Measurements from ENCODE around the gene FAM151A.

Gene FAM151A

DNA sequence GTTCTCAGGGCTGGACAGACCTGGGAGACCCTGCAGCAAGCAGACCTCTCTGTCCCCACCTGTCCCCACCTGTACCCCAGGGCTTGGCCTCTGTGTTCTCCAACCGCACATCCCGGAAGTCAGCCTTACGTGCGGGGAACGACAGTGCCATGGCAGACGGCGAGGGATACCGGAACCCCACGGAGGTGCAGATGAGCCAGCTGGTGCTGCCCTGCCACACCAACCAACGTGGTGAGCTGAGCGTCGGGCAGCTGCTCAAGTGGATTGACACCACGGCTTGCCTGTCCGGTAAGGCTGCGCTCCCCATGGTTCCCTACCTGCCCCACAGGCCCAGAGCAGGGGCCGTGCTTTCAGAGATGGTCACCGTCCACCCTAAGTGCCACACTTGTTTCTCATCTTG, 38.8 kb downstream of the FAM151A start:
- Histone ChIP-seq H3K9ac (ENCODE audit: low read depth, low read length, poor library complexity) (no peak overlapping the region), H3K4me1 (ENCODE audit: control insufficient read depth in 2 of 2, insufficient read depth in 1 of 2, low read depth in 1 of 2, low read length in 2 of 2) (peaks cover 11 to 23% of the 10 kb centered on the region in 2 donors), H3K4me2 (ENCODE audit: insufficient read depth, low read length, poor library complexity, severe bottlenecking) (no peak overlapping the region), H2AK5ac (ENCODE audit: low read depth, low read length) (peak overlapping the region; percentile 82), H2BK5ac (ENCODE audit: low read length) (no peak overlapping the region), H2BK15ac (ENCODE audit: low read length) (peak overlapping the region; percentile 19), H2BK12ac (ENCODE audit: low read length) (peak overlapping the region; percentile 96), H3K4ac (ENCODE audit: low read length) (no peak overlapping the region), H4K8ac (ENCODE audit: low read depth, low read length) (no peak overlapping the region), H2BK120ac (ENCODE audit: low read depth, low read length) (no peak overlapping the region), H3K4me3 (ENCODE audit: low read length in 2 of 2) (peak overlapping the region in 1 of 2 donors; percentile 32), H3K27ac (replicated peaks; ENCODE audit: low read length) (no peak overlapping the region), H3K23ac (ENCODE audit: low read depth, low read length, poor library complexity) (no peak overlapping the region), H3K79me1 (ENCODE audit: low read depth, low read length) (no peaks in the 10 kb centered on the region), H3K27me3 (ENCODE audit: control insufficient read depth in 3 of 3, insufficient read depth in 3 of 3, low read depth in 1 of 3, low read length in 3 of 3) (no peaks in the 10 kb centered on the region), H3K14ac (ENCODE audit: low read length) (peak overlapping the region; percentile 95), H3K36me3 (replicated peaks in 1 of 2; ENCODE audit: control insufficient read depth in 2 of 2, insufficient read depth in 2 of 2, low read length in 2 of 2) (no peaks in the 10 kb centered on the region), H2AFZ (ENCODE audit: low read length) (no peak overlapping the region), H4K91ac (ENCODE audit: low read depth, low read length, poor library complexity) (peak overlapping the region; percentile 17), H3K18ac (ENCODE audit: low read length) (peak overlapping the region; percentile 7), H3K9me3 (replicated peaks in 1 of 2; ENCODE audit: control insufficient read depth in 2 of 2, insufficient read depth in 1 of 2, low read depth in 1 of 2, low read length in 2 of 2) (no peaks in the 10 kb centered on the region)
- DNase-seq (ENCODE audit: low spot score) = no peak
- no CpG with 5 or more reads among the region's 17 CpGs for whole genome bisulfite sequencing, 2 donors (ENCODE audit: extremely low coverage in 2 of 2, insufficient read length in 2 of 2, insufficient replicate concordance in 1 of 2)

DNA sequence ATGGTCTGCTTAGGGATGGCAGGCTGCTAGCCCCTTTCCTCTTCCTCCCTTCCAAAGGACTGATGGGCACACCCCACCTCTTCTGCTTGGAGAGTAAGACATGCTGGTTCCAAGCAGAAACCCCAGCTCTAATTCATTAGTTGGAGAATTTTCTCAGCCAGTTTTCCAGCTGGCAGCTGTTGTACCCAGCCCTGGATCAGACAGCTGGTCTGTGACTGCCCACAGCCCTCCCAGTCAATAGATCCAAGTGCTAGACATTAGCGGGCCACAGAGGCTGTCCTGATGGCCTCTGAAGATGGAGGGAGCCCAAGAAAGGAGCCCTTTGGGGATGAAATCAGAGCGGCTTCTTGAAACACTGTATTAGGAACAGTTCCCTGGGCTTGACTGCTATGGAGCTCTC, 39.5 kb downstream of the FAM151A start:
- no peak overlapping the region for H4K8ac ChIP-seq (ENCODE audit: low read depth, low read length)
- H2AFZ ChIP-seq (ENCODE audit: low read length) = no peak overlapping the region
- no peak overlapping the region for H3K14ac ChIP-seq (ENCODE audit: low read length)
- no peak overlapping the region for H3K18ac ChIP-seq (ENCODE audit: low read length)
- H3K9me3 ChIP-seq (replicated peaks in 1 of 2; ENCODE audit: control insufficient read depth in 2 of 2, insufficient read depth in 1 of 2, low read depth in 1 of 2, low read length in 2 of 2) = no peaks in the 10 kb centered on the region
- no peaks in the 10 kb centered on the region for H3K79me1 ChIP-seq (ENCODE audit: low read depth, low read length)
- no peak overlapping the region for H3K27ac ChIP-seq (replicated peaks; ENCODE audit: low read length)
- H3K4me3 ChIP-seq (ENCODE audit: low read length in 2 of 2) = no peak overlapping the region
- no peak overlapping the region for H2BK12ac ChIP-seq (ENCODE audit: low read length)
- no peak overlapping the region for H2AK5ac ChIP-seq (ENCODE audit: low read depth, low read length)
- H2BK5ac ChIP-seq (ENCODE audit: low read length) = no peak overlapping the region
- H3K36me3 ChIP-seq (replicated peaks in 1 of 2; ENCODE audit: control insufficient read depth in 2 of 2, insufficient read depth in 2 of 2, low read length in 2 of 2) = no peaks in the 10 kb centered on the region
- peaks cover 11 to 30% of the 10 kb centered on the region in 2 donors for H3K4me1 ChIP-seq (ENCODE audit: control insufficient read depth in 2 of 2, insufficient read depth in 1 of 2, low read depth in 1 of 2, low read length in 2 of 2)
- H2BK15ac ChIP-seq (ENCODE audit: low read length) = no peak overlapping the region
- DNase-seq (ENCODE audit: low spot score) = no peak
- no peaks in the 10 kb centered on the region for H3K27me3 ChIP-seq (ENCODE audit: control insufficient read depth in 3 of 3, insufficient read depth in 3 of 3, low read depth in 1 of 3, low read length in 3 of 3)
- H3K23ac ChIP-seq (ENCODE audit: low read depth, low read length, poor library complexity) = no peak overlapping the region
- no peak overlapping the region for H4K91ac ChIP-seq (ENCODE audit: low read depth, low read length, poor library complexity)
- H3K4me2 ChIP-seq (ENCODE audit: insufficient read depth, low read length, poor library complexity, severe bottlenecking) = no peak overlapping the region
- WGBS, 2 donors (ENCODE audit: extremely low coverage in 2 of 2, insufficient read length in 2 of 2, insufficient replicate concordance in 1 of 2) = no CpG with 5 or more reads among the region's 2 CpGs
- H3K4ac ChIP-seq (ENCODE audit: low read length) = no peak overlapping the region
- no peak overlapping the region for H3K9ac ChIP-seq (ENCODE audit: low read depth, low read length, poor library complexity)
- no peak overlapping the region for H2BK120ac ChIP-seq (ENCODE audit: low read depth, low read length)

DNA sequence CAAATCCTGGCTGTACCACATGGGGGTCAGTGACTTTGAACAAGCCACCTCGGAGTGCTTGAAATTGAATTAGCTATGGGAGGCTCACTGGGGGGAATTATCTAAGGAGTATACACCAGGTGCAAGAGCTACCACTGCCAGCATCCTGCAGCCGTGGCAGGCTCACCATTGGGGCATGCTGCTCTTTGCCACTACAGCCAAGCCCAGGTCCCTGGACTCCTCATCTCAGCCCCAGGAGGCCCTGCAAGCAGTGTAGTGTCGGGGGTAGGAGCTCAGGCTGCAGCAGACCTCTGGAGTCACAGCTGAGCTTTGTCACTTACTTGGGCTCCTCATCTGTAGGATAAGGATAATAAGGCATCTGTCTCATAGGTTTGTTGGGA, 40.0 kb downstream of the FAM151A start:
- no peak overlapping the region for H2AFZ ChIP-seq (ENCODE audit: low read length)
- no peak overlapping the region for H3K4me2 ChIP-seq (ENCODE audit: insufficient read depth, low read length, poor library complexity, severe bottlenecking)
- H3K9ac ChIP-seq (ENCODE audit: low read depth, low read length, poor library complexity) = no peak overlapping the region
- no peaks in the 10 kb centered on the region for H3K9me3 ChIP-seq (replicated peaks in 1 of 2; ENCODE audit: control insufficient read depth in 2 of 2, insufficient read depth in 1 of 2, low read depth in 1 of 2, low read length in 2 of 2)
- peak overlapping the region; percentile 49 for H3K14ac ChIP-seq (ENCODE audit: low read length)
- peaks cover 11 to 30% of the 10 kb centered on the region in 2 donors for H3K4me1 ChIP-seq (ENCODE audit: control insufficient read depth in 2 of 2, insufficient read depth in 1 of 2, low read depth in 1 of 2, low read length in 2 of 2)
- no peaks in the 10 kb centered on the region for H3K79me1 ChIP-seq (ENCODE audit: low read depth, low read length)
- DNase-seq (ENCODE audit: low spot score) = no peak
- H2BK12ac ChIP-seq (ENCODE audit: low read length) = peak overlapping the region; percentile 80
- H4K8ac ChIP-seq (ENCODE audit: low read depth, low read length) = no peak overlapping the region
- WGBS, 2 donors (ENCODE audit: extremely low coverage in 2 of 2, insufficient read length in 2 of 2, insufficient replicate concordance in 1 of 2) = no CpG with 5 or more reads among the region's 3 CpGs
- no peak overlapping the region for H2BK15ac ChIP-seq (ENCODE audit: low read length)
- no peak overlapping the region for H3K4ac ChIP-seq (ENCODE audit: low read length)
- H2BK120ac ChIP-seq (ENCODE audit: low read depth, low read length) = peak overlapping the region; percentile 14
- H3K36me3 ChIP-seq (replicated peaks in 1 of 2; ENCODE audit: control insufficient read depth in 2 of 2, insufficient read depth in 2 of 2, low read length in 2 of 2) = no peaks in the 10 kb centered on the region
- H3K23ac ChIP-seq (ENCODE audit: low read depth, low read length, poor library complexity) = no peak overlapping the region
- H3K4me3 ChIP-seq (ENCODE audit: low read length in 2 of 2) = no peak overlapping the region
- no peak overlapping the region for H4K91ac ChIP-seq (ENCODE audit: low read depth, low read length, poor library complexity)
- no peak overlapping the region for H2BK5ac ChIP-seq (ENCODE audit: low read length)
- H3K18ac ChIP-seq (ENCODE audit: low read length) = no peak overlapping the region
- H2AK5ac ChIP-seq (ENCODE audit: low read depth, low read length) = peak overlapping the region; percentile 16
- H3K27ac ChIP-seq (replicated peaks; ENCODE audit: low read length) = no peak overlapping the region
- H3K27me3 ChIP-seq (ENCODE audit: control insufficient read depth in 3 of 3, insufficient read depth in 3 of 3, low read depth in 1 of 3, low read length in 3 of 3) = no peaks in the 10 kb centered on the region

DNA sequence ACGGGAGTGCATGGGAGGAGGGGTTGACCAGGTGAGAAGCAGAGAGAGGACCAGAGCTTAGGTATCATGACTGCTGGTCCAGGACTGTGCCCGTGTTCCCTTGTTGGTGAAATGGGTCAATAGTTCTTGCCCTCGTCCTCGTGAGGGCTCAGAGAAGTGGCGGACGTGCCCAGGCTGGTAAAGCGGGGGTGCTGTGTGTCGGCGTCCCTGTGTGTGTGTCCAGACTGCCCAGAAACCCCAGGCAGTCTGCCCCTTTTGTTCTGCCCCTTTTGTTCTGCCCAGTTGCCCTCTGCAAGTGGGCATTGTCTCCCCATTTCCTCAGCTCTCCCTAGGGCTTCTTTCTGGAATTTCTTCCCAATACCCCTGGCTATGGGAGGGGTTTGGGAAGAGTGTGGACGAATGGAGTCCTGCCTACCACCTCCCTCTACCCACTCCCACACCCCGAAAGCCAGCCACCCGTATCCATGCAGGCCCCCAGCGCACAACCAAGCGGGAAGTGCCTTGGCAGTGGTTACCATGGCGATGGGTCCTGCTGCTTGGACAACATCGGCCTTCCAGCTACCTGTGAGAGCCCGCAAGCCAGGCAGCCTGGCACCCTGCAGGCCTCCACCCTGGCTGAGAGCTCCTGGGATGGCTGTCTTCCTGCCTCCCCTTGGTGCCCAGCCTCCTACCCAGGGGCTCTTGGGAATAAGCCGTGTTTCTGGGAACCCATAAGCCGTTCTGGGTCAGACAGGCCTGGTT, 40.6 kb downstream of the FAM151A start:
- WGBS, 2 donors (ENCODE audit: extremely low coverage in 2 of 2, insufficient read length in 2 of 2, insufficient replicate concordance in 1 of 2) = no CpG with 5 or more reads among the region's 19 CpGs
- DNase-seq (ENCODE audit: low spot score) = peak; percentile 36

More for the DNA sequence above, 40.6 kb downstream of the FAM151A start:
- Histone ChIP-seq H3K4me2 (ENCODE audit: insufficient read depth, low read length, poor library complexity, severe bottlenecking) (no peak overlapping the region), H3K27me3 (ENCODE audit: control insufficient read depth in 3 of 3, insufficient read depth in 3 of 3, low read depth in 1 of 3, low read length in 3 of 3) (no peaks in the 10 kb centered on the region), H2AK5ac (ENCODE audit: low read depth, low read length) (peak overlapping the region; percentile 87), H2BK120ac (ENCODE audit: low read depth, low read length) (peak overlapping the region; percentile 14), H2AFZ (ENCODE audit: low read length) (no peak overlapping the region), H2BK12ac (ENCODE audit: low read length) (peak overlapping the region; percentile 92), H3K4ac (ENCODE audit: low read length) (no peak overlapping the region), H3K4me1 (ENCODE audit: control insufficient read depth in 2 of 2, insufficient read depth in 1 of 2, low read depth in 1 of 2, low read length in 2 of 2) (peaks cover 11 to 31% of the 10 kb centered on the region in 2 donors), H3K27ac (replicated peaks; ENCODE audit: low read length) (no peak overlapping the region), H3K36me3 (replicated peaks in 1 of 2; ENCODE audit: control insufficient read depth in 2 of 2, insufficient read depth in 2 of 2, low read length in 2 of 2) (no peaks in the 10 kb centered on the region), H3K9me3 (replicated peaks in 1 of 2; ENCODE audit: control insufficient read depth in 2 of 2, insufficient read depth in 1 of 2, low read depth in 1 of 2, low read length in 2 of 2) (no peaks in the 10 kb centered on the region), H3K4me3 (ENCODE audit: low read length in 2 of 2) (no peak overlapping the region), H3K23ac (ENCODE audit: low read depth, low read length, poor library complexity) (no peak overlapping the region), H4K8ac (ENCODE audit: low read depth, low read length) (no peak overlapping the region), H4K91ac (ENCODE audit: low read depth, low read length, poor library complexity) (no peak overlapping the region), H3K79me1 (ENCODE audit: low read depth, low read length) (no peaks in the 10 kb centered on the region), H3K14ac (ENCODE audit: low read length) (no peak overlapping the region), H3K18ac (ENCODE audit: low read length) (peak overlapping the region; percentile 88), H2BK5ac (ENCODE audit: low read length) (peak overlapping the region; percentile 18), H3K9ac (ENCODE audit: low read depth, low read length, poor library complexity) (no peak overlapping the region), H2BK15ac (ENCODE audit: low read length) (peak overlapping the region; percentile 95)
